Activated T-helper 1 cell treated with anti-CD3 and anti-CD28 coated beads, Interleukin-2, amount 50 U/mL, for 16 hours (primary cell): ENCODE measurements around the gene CIC.
A peak's percentile ranks its signal among the peaks of the same experiment; 100 is the strongest.

ENCODE experiments used
- DNase-seq, 2 donors: peaks; one replicate each; pipeline ENCODE4 v3.0.0-alpha.2; 2020; ENCODE audit warnings: low read depth in 1 of 2, low spot score in 1 of 2

CIC gene

GRCh38 chr19:42268704-42269477 lies at the start of gene CIC:
CIC (plus strand) TSS chr19:42269252; CDS start chr19:42271784, 2,532 bp downstream.
- DNase-seq, result peak; percentile 96 to 98

DNA sequence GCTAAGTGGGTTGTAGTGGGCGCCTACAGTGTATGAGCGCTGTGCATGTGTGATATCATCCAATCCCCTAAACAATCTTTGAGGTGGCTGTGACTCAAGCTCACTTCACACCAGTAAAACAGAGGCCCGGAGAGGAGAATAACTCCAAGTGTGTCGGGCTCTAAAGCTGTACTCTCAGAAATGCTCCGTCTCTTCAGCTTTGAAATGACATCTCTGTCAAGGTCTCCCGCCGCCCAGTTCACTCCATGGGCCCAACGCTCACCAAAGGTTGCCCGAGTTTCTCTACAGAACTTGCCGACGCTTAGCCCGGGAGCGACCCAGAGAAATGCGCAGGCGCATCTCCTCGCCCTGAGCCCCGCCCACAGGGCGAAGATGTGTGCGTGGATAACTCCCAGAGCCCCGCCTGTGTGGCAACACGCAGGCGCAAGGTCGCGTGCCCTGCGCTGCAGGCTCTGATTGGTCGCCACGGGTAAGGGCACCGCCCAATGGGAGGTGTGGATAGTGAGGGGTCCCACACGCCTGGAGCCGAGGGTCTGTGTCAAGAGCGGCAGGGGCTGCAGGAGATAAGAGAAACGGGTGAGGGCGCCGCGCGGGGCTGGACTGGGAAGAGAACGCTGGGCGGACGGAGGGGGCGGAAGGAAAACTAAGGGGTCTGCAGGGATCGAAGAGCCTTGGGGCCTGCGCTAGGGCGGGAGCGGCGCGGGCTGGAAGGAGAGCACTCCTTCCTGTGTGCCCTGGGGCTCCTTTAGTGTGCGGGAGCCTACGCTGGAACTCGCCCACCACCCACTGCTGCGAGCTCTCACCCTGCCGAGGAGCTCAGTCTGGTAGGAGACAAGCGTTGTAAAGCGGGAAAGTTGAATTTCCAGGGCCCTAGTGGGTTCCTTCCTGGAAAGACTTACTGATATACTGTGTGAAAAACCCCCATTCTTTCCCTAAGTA lies 49.0 kb upstream of the CIC start, which contains the start of gene ZNF526:
Gene ZNF526, plus strand, starts transcription at position 501 of the 939 bp plus-strand sequence. CDS start 4,092 bp downstream, outside the sequence.
- DNase-seq, result peak; percentile 91 to 95

DNA sequence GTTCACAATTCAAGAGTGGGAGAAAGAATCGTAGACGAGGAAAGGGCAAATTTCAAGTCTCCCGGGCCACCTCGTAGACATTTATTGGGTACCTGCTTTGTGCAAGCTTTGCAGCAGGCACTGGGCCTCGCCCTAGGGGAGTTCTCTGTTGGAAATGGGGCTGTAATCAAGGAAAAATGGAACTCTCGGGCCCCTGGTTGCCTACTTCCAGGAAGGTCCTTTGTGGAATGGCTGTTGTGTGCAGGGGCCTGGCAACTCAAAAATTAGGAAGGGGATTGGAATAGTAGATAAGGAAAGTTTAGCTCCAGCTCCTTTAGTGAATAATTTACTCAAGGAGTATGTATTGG lies 48.3 kb upstream of the CIC start:
- DNase-seq, result no peak

DNA sequence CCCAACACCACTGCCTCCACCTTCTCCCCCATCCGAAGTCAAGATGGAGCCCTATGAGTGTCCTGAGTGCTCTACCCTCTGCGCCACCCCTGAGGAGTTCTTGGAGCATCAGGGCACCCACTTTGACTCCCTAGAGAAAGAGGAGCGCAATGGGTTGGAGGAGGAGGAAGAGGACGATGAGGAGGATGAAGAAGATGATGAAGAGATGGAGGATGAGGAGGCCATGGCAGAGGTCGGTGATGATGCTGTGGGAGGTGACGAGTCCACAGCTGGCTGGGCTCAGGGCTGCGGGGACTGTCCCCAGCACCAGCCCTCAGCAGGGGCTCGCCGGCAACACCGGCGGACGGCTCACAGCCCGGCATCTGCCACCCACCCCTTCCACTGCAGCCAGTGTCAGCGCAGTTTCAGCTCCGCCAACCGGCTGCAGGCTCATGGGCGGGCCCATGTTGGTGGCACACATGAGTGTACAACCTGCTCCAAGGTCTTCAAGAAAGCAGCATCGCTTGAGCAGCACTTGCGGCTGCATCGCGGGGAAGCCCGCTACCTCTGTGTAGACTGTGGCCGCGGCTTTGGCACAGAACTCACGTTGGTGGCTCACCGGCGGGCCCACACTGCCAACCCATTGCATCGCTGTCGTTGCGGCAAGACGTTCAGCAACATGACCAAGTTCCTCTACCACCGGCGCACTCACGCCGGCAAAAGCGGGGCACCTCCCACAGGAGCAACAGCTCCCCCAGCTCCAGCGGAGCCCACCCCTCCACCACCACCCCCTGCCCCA lies 43.9 kb upstream of the CIC start:
- no peak for DNase-seq

- DNase-seq, result no peak
These were observed 43.2 kb upstream of the CIC start for GRCh38 chr19:42225718-42226292.

DNA sequence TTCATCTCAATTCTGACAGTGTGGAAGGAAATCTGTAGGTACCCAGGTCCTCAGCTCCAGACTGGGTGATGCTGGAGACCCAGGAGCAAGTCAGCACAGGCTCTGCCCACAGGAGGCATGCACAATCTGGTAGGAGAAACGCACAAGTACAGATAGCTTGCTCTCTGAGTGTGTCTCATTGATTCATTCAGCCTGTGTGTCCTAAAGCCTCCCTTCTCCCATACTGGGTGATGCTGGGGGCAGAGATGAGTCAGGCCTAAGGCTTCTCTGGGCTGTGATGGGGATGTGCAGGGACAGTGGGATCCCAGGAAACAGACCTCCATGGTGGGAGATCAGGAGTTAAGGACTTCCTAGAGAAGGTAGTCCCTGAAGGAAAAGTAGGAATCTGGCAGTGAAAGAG lies 42.2 kb upstream of the CIC start:
- no peak for DNase-seq

DNA sequence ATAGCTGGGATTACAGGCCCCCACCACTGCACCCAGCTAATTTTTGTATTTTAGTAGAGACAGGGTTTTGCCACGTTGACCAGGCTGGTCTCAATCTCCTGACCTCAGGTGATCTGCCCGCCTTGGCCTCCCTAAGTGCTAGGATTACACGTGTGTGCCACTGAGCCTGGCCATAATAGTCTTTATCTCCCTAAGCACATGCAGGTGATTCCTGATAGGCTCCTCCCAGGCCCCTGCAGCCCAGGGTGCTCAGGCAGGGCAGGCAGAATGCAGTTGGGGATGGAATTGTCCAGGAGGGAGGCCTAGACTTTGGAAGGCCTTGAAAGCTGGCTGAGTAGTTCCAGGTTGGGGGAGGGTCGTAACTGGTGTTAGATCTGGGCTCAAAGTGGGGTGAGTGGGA lies 40.4 kb upstream of the CIC start:
- no peak for DNase-seq

- no peak for DNase-seq
These were observed 39.7 kb upstream of the CIC start for GRCh38 chr19:42229301-42229854.

DNA sequence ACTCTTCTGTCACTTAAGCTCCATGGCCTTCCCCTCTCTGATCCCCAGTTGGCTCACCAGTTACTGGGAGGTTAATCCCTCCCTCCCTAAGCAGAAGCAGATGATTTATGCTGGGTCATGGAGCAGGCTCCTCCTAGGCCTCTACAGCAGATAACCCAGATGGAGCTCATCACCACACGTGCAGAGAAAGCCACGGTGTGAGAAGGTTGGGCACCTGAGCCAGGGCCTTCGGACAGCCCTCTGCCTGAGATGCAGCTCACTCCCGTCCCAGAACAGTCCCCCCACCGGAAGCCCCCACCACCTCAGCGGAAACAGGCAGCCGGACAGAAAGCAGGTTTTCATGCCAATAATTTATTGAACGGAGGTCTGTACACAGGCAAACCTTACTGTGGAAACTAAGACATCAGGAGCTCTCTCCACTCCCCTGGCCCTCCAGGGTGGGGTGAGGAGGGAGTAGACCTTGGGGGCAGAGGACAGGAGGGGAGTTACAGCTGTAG lies 39.1 kb upstream of the CIC start:
- no peak for DNase-seq

GRCh38 chr19:42230571-42230970 lies 38.5 kb upstream of the CIC start:
- DNase-seq, result no peak

GRCh38 chr19:42232435-42232834 lies 36.6 kb upstream of the CIC start:
- no peak for DNase-seq

GRCh38 chr19:42233106-42233505 lies 35.9 kb upstream of the CIC start:
- no peak for DNase-seq

- no peak for DNase-seq
These were observed 35.3 kb upstream of the CIC start for GRCh38 chr19:42233678-42234292.

- DNase-seq, result no peak
These were observed 34.7 kb upstream of the CIC start for GRCh38 chr19:42234364-42234763.

GRCh38 chr19:42235181-42235580 lies 33.9 kb upstream of the CIC start:
- DNase-seq, result no peak

- no peak for DNase-seq
These were observed 29.4 kb upstream of the CIC start for GRCh38 chr19:42239544-42240220.

GRCh38 chr19:42241279-42241678 lies 27.8 kb upstream of the CIC start:
- DNase-seq, result no peak

GRCh38 chr19:42242069-42242511 lies 27.0 kb upstream of the CIC start:
- DNase-seq, result no peak
